GM12878 (cell line): ENCODE data around the gene SRSF9. TPM values are rescaled to one million over a fixed set of nuclear protein-coding genes. Genes with fewer than 3 reads are reported as not detected.
A peak's percentile ranks its signal among the peaks of the same experiment; 100 is the strongest.
"Not testable (repeated sequence)": the region's sequence is repeated elsewhere in the genome, so short reads cannot be mapped to it uniquely, and the experiment has no call there.

Source experiments
- ATAC-seq: fragments of 200-7000 bp; cut with Tn5 transposase; 3 replicates; pipeline ENCODE4 v1.9.1; 2020; ENCODE audit warnings: mild to moderate bottlenecking, moderate library complexity
- BruUV-seq: library from RNA; stranded (reverse); fragments of 400-500 nt; replicated peaks from 2 replicates; lab custom pipeline; 2021; lab: Mats Ljungman, UMichigan
- CTCF ChIA-PET: fragments of 300-600 bp; sonication (Branson Sonifier 250); formaldehyde crosslinking; extraction: SDS; loops from one replicate; lab custom pipeline; 2021; ENCODE audit warnings: inconsistent platforms; lab: Yijun Ruan, JAX
- POLR2A ChIA-PET: fragments of 350-600 bp; formaldehyde crosslinking; extraction: SDS; loops from one replicate; lab custom pipeline; 2021; ENCODE audit warnings: inconsistent platforms; lab: Charles Lee
- RAD21 ChIA-PET: fragments of 300-600 bp; sonication (Branson Sonifier 250); formaldehyde crosslinking; loops from one replicate; lab custom pipeline; 2023; ENCODE audit warnings: antibody characterized with exemption; ENCODE audit not compliant: unreplicated experiment; lab: Charles Lee
- SMC1A ChIA-PET: fragments of 300-600 bp; sonication (Branson Sonifier 250); formaldehyde crosslinking; loops from one replicate; lab custom pipeline; 2023; ENCODE audit not compliant: unreplicated experiment, uncharacterized antibody; lab: Charles Lee
- DNase-seq: peaks from one replicate; pipeline ENCODE4 v3.0.0-alpha.2; 2011; ENCODE audit warnings: low read depth, low spot score
- FAIRE-seq: peaks from 3 replicates; lab custom pipeline; 2011; peaks lifted over from hg19 to GRCh38; lab: Jason Lieb, UNC
- H2AFZ ChIP-seq: 2 replicates; pipeline ENCODE4 v1.6.0; 2011; ENCODE audit warnings: low read depth, low read length, control low read depth; ENCODE audit not compliant: control insufficient read depth
- H3K27ac ChIP-seq: 2 replicates; pipeline ENCODE4 v1.5.1; 2011; ENCODE audit warnings: control low read depth; ENCODE audit not compliant: control insufficient read depth, insufficient read depth
- H3K27me3 ChIP-seq, 2 experiments: replicated peaks in 1 of 2; 2 replicates each; pipeline versions ENCODE4 v1.6.0 to v1.6.1; 2011; ENCODE audit warnings: low read length in 1 of 2; ENCODE audit not compliant: control insufficient read depth in 2 of 2, insufficient read depth in 2 of 2
- H3K36me3 ChIP-seq, 2 experiments: 2 replicates each; pipeline ENCODE4 v1.5.1; 2011; ENCODE audit warnings: low read length in 1 of 2; ENCODE audit not compliant: control insufficient read depth in 2 of 2, insufficient read depth in 2 of 2
- H3K4me1 ChIP-seq: 2 replicates; pipeline ENCODE4 v1.6.1; 2011; ENCODE audit warnings: mild to moderate bottlenecking, low read length, moderate library complexity, mixed read lengths; ENCODE audit not compliant: control insufficient read depth, insufficient read depth
- H3K4me2 ChIP-seq: 2 replicates; pipeline ENCODE4 v1.6.0; 2011; ENCODE audit warnings: control low read depth; ENCODE audit not compliant: control insufficient read depth, insufficient read depth
- H3K4me3 ChIP-seq: fragments of 200-600 bp; sonication (generic); 2 replicates; pipeline ENCODE4 v1.5.1; 2016
- H3K79me2 ChIP-seq: 2 replicates; pipeline ENCODE4 v1.6.0; 2011; ENCODE audit warnings: low read length; ENCODE audit not compliant: control insufficient read depth, insufficient read depth
- H3K9ac ChIP-seq: 2 replicates; pipeline ENCODE4 v1.8.0; 2011; ENCODE audit warnings: low read length, control low read depth, mixed read lengths; ENCODE audit not compliant: control insufficient read depth, insufficient read depth
- H3K9me3 ChIP-seq: replicated peaks from 3 replicates; pipeline ENCODE4 v1.5.1; 2011; ENCODE audit warnings: mild to moderate bottlenecking, low read length; ENCODE audit not compliant: control insufficient read depth, insufficient read depth
- H4K20me1 ChIP-seq: 2 replicates; pipeline ENCODE4 v1.6.0; 2011; ENCODE audit not compliant: control insufficient read depth, insufficient read depth
- BCLAF1 ChIP-seq: fragments of 450-650 bp; IDR thresholded peaks from 2 replicates; pipeline ENCODE4 v1.6.1; 2017; ENCODE audit warnings: antibody characterized with exemption, mild to moderate bottlenecking, moderate library complexity
- FOXK2 ChIP-seq: fragments of 450-650 bp; IDR thresholded peaks from 2 replicates; pipeline ENCODE4 v1.6.1; 2017; ENCODE audit warnings: mild to moderate bottlenecking, moderate library complexity
- GATAD2B ChIP-seq: fragments of 450-650 bp; conservative IDR thresholded peaks from 2 replicates; pipeline ENCODE4 v1.6.1; 2017; ENCODE audit warnings: low read depth, mild to moderate bottlenecking, moderate library complexity
- MEF2B ChIP-seq: fragments of 450-650 bp; IDR thresholded peaks from 2 replicates; pipeline ENCODE4 v1.6.1; 2018; ENCODE audit warnings: mild to moderate bottlenecking, moderate library complexity; ENCODE audit not compliant: partially characterized antibody, poor library complexity, severe bottlenecking
- MYC ChIP-seq: IDR thresholded peaks from 2 replicates; pipeline ENCODE4 v1.6.1; 2011; ENCODE audit warnings: mild to moderate bottlenecking, low read length, moderate library complexity, inconsistent platforms; ENCODE audit not compliant: insufficient read depth, insufficient replicate concordance, insufficient read length, severe bottlenecking
- NFYB ChIP-seq: IDR thresholded peaks from 2 replicates; pipeline ENCODE4 v1.6.1; 2011; ENCODE audit warnings: low read depth, mild to moderate bottlenecking, low read length, improper control_type of control experiment, moderate library complexity; ENCODE audit not compliant: insufficient read depth
- PAX5 ChIP-seq: IDR thresholded peaks from 2 replicates; pipeline ENCODE4 v1.6.1; 2011; ENCODE audit warnings: low read depth, low read length, borderline replicate concordance
- STAT1 ChIP-seq: fragments of 450-650 bp; conservative IDR thresholded peaks from 2 replicates; pipeline ENCODE4 v1.6.1; 2014; ENCODE audit warnings: antibody characterized with exemption, mild to moderate bottlenecking
- TARDBP ChIP-seq: IDR thresholded peaks from 2 replicates; pipeline ENCODE4 v1.6.1; 2016; ENCODE audit warnings: borderline replicate concordance
- ZBED1 ChIP-seq: IDR thresholded peaks from 2 replicates; pipeline ENCODE4 v1.6.1; 2016; ENCODE audit warnings: borderline replicate concordance
- ZNF622 ChIP-seq: fragments of 450-650 bp; IDR thresholded peaks from 2 replicates; pipeline ENCODE4 v1.6.1; 2017; ENCODE audit warnings: mild to moderate bottlenecking, inconsistent platforms
- WGBS: methylation state at CpG from one replicate; pipeline ENCODE4 v1.1.6; 2016; ENCODE audit warnings: low lambda C conversion rate; ENCODE audit not compliant: insufficient replicate concordance, insufficient coverage; ENCODE audit errors: missing lambda C conversion rate; 5-methylcytosine and 5-hydroxymethylcytosine counted together
- in situ Hi-C: fragments of 300-500 bp; cut with MboI; formaldehyde crosslinking; loops from 9 replicates; pipeline ENCODE4 v1.14.3; 2018; ENCODE audit warnings: mixed read lengths
- intact Hi-C: fragments of 100-400 bp; cut with micrococcal nuclease; formaldehyde crosslinking; loops from one replicate; pipeline ENCODE4 v1.14.2; 2022; ENCODE audit not compliant: unreplicated experiment
- polyA plus RNA-seq, 11 experiments: library from polyadenylated mRNA; depleted of rRNA in 4 of 11; unstranded in 6 of 11; stranded (reverse) in 5 of 11; fragments of >200 nt; fragmentation: Nextera tagmentation in 4 of 11; fragmentation: Illumina TruSeq in 1 of 11; extraction: Ambion mirVana in 4 of 11; extraction: Trizol in 1 of 11; gene quantifications; 1 replicate in 1 of 11; 2 replicates in 10 of 11; pipeline versions ENCODE4 v1.2.1 to v1.2.3, GENCODE V29; 2011 to 2016; ENCODE audit warnings: inconsistent platforms in 2 of 11, missing spikeins in 2 of 11, low read depth in 1 of 11
- total RNA-seq, 4 experiments: library from RNA; depleted of rRNA in 3 of 4; stranded (reverse); fragments of >200 nt in 3 of 4; fragmentation: Illumina TruSeq in 1 of 4; extraction: Trizol in 1 of 4; gene quantifications; 2 replicates each; pipeline versions ENCODE4 v1.2.1 to v1.2.3, GENCODE V29; 2013 to 2021

The SRSF9 gene
- total and polyA plus RNA-seq, 10 of the 15 experiments (the other 5 are each of a cell fraction or from before 2014, with no cell fraction given) = 56.2 to 510 (median 186) TPM

- TF ChIP-seq STAT1 = peak; percentile 92
- TF ChIP-seq MEF2B = no peak
- TF ChIP-seq BCLAF1 = peak; percentile 74; the same call in 1 of the 2 replicates
- peak; percentile 90; the same call in 1 of the 2 replicates for TF ChIP-seq GATAD2B
- 0 out of 2 replicates have a peak, but pooled peaks have one; percentile 45 for TF ChIP-seq TARDBP
- TF ChIP-seq MYC = no peak
- no peak for TF ChIP-seq FOXK2
- TF ChIP-seq ZNF622 = no peak
- no peak for TF ChIP-seq PAX5
- no peak for TF ChIP-seq NFYB
- no peak for TF ChIP-seq ZBED1
Observed at GRCh38 chr12:120469450-120470149, at the start of gene SRSF9 (continued).

- ATAC-seq, H3K27me3 ChIP-seq, in situ Hi-C loops, BruUV-seq, intact Hi-C loops, H3K36me3 ChIP-seq, SMC1A ChIA-PET, H3K9ac ChIP-seq, RAD21 ChIA-PET, H3K9me3 ChIP-seq, DNase-seq, H4K20me1 ChIP-seq, H2AFZ ChIP-seq, H3K4me2 ChIP-seq, FAIRE-seq, H3K4me1 ChIP-seq, H3K27ac ChIP-seq, CTCF ChIA-PET, H3K79me2 ChIP-seq, H3K4me3 ChIP-seq: not testable (repeated sequence)
- 99% methylated on average over 8 of the region's 8 CpGs for WGBS
- POLR2A ChIA-PET = interaction anchor here (0.9 kb wide), 1 partner anchor 10 kb away, joined by 3 read pairs; the partner anchor contains the start of gene COQ5
Observed at GRCh38 chr12:120519324-120519723, 49.8 kb upstream of the SRSF9 start.
